ENCODE measurements around the gene PAPPA2.

The PAPPA2 gene

DNA sequence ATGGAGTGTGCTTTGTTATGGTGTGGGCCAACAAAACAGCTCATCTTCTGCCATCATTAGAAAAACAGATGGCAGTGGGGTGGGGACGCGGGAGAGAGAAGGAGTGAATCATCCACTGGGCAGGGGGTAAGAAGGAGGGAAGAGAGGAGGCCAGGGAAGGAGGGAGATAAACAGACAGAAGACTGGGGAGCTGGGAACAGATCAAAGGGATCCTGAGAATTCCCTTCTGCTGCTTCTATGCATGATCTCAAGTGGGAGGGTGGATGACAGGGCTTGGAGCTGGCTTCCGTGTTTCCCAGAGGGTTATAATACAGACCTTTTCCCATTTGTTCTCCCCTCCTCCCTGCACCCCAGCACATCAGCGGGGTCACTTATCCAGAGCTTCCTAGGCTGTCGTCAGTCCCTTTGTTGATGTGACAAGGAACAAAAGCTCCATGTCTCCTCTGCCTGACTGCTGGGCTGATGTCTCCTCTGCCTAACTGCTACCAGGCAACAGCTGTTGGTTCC, 338.6 kb downstream of the PAPPA2 start:
- no peak for DNase-seq (ENCODE audit: low read depth)
- H3K4me3 ChIP-seq (ENCODE audit: low read depth, low read length), result no peak overlapping the region
- no peak for TF ChIP-seq CTCF (IDR thresholded peaks at IDR 0.05; ENCODE audit: low read depth, low read length, missing control alignments)
- in situ Hi-C loops (cut with HindIII; ENCODE audit: low sequenced_read_pairs), result no loop called here

DNA sequence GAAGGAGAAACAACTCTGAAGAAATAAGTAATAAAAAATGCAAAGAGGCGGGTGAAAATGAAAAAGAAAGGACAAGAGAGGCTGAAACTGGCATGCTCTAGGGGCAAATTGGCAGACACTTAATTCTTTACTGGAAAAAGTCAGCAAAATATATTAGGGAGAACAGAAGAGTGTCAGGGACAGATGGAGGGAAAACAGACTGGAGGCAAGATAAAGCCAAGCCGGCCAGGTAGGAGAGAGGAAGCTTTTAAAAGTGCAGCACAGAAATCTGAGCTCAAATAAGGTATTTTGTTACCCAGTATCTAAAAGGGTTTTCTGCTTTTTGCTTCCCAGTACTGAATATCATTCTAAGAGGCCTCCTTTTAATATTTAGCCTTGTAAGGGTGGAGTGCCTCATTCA, 339.3 kb downstream of the PAPPA2 start:
- TF ChIP-seq CTCF (IDR thresholded peaks at IDR 0.05; ENCODE audit: low read depth, low read length, missing control alignments), result no peak
- DNase-seq (ENCODE audit: low read depth), result no peak
- in situ Hi-C loops (cut with HindIII; ENCODE audit: low sequenced_read_pairs), result no loop called here

DNA sequence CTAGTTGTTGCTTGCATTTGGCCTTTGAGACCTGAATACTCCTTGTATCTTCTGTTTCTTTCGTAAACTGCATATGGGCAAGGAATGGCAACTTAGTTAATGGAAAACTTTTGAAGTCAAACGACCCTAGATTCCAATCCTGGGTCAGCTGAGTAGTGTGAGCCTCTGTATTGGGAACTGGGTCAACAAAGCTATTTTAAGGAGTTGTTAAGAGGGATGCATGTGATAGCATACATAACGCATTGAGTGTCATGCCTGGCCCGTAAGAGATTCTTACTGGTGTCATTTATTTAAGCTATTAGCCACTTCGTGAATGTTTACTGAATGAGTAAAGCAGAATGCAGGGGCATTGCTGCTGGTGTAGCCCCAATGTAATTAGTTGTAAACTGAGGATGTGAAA, 340.1 kb downstream of the PAPPA2 start:
- no peak overlapping the region for H3K4me3 ChIP-seq (ENCODE audit: low read depth, low read length)
- no peak for TF ChIP-seq CTCF (IDR thresholded peaks at IDR 0.05; ENCODE audit: low read depth, low read length, missing control alignments)
- in situ Hi-C loops (cut with HindIII; ENCODE audit: low sequenced_read_pairs), result no loop called here
- DNase-seq (ENCODE audit: low read depth), result no peak

More for the DNA sequence above, 339.3 kb downstream of the PAPPA2 start:
- H3K4me3 ChIP-seq (ENCODE audit: low read depth, low read length), result no peak overlapping the region

DNA sequence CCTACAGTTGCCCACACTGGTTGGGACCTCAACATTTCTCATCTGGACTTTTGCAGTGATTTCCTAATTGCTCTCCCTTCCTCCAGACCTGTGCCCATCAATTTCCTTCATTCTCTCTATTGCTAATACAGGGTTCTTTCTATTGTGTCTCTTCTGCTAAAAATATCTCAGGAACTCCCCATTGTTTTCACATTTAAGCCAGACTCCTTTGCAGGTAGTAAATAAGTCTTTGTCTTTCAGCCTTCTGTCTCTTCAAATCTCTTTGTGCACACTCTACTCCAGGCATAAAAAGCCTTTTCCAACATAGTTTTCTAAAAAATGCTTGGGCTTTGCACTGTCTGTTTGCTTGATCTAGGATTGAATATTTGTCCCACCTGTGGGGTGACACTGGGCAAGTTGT, 340.6 kb downstream of the PAPPA2 start:
- H3K4me3 ChIP-seq (ENCODE audit: low read depth, low read length), result no peak overlapping the region
- in situ Hi-C loops (cut with HindIII; ENCODE audit: low sequenced_read_pairs), result no loop called here

DNA sequence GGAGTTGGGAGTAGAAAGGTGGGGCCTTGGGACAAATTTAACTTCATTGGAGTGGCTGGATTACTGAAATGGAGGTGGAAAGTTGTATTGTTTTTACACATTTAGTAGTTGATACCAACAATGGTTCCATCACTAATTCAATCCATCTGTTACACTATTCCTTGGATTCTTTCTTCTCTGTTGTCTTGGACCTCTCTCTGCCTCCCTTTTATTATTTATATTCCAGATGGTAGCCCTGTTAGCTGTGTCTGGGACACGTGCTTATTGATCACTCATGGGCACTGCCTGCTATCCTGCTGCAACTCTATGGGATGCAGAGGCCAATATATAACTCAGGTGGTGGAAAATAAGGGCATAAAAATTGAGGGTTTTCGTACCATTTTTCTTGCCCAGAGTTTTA, 346.3 kb downstream of the PAPPA2 start:
- no peak for TF ChIP-seq CTCF (IDR thresholded peaks at IDR 0.05; ENCODE audit: low read depth, low read length, missing control alignments)
- DNase-seq (ENCODE audit: low read depth), result no peak
- in situ Hi-C loops (cut with HindIII; ENCODE audit: low sequenced_read_pairs), result no loop called here

More for the DNA sequence above, 340.6 kb downstream of the PAPPA2 start:
- no peak for TF ChIP-seq CTCF (IDR thresholded peaks at IDR 0.05; ENCODE audit: low read depth, low read length, missing control alignments)
- no peak for DNase-seq (ENCODE audit: low read depth)

DNA sequence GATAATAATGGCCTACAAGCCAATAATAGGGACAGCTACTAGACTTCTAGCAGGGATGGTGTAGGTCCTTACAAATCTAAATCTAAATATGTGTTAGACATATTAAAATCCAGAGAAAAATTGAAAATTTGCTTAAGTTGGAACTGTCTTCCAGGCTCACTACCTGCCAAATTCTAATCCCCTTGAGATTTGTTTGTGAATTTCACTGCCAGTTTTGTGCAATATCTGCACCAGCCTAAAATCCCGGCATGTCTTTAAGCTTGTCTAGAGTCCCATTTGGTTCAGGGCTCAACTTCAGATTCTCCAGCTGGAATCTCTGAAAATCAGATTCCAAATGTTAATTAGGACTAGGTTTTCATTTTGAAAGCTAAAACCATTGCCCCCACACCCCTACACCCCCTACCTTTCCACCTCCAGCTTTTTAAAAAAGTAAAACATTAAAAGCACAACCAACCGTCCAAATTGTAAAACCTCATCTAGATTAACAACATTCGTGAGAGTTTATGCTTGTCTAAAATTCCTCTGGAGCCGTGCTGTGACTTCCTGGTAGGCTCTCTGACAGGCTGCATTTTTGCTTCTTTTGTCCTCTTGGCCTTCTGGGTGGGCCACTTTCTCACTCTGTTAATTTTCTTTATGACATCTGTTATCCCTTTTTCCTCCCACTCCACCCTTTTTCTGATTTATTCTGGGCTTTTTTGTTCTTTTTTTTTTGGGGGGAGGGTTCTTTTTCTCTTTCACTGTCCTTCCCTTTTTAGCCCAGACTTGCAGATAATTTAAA, 348.7 kb downstream of the PAPPA2 start:
- H3K4me3 ChIP-seq (ENCODE audit: low read depth, low read length), result no peak overlapping the region
- DNase-seq (ENCODE audit: low read depth), result no peak
- TF ChIP-seq CTCF (IDR thresholded peaks at IDR 0.05; ENCODE audit: low read depth, low read length, missing control alignments), result no peak
- in situ Hi-C loops (cut with HindIII; ENCODE audit: low sequenced_read_pairs), result no loop called here

More for the DNA sequence above, 346.3 kb downstream of the PAPPA2 start:
- H3K4me3 ChIP-seq (ENCODE audit: low read depth, low read length), result no peak overlapping the region
